ENCODE measurements around the gene TTC33.

Gene TTC33

DNA sequence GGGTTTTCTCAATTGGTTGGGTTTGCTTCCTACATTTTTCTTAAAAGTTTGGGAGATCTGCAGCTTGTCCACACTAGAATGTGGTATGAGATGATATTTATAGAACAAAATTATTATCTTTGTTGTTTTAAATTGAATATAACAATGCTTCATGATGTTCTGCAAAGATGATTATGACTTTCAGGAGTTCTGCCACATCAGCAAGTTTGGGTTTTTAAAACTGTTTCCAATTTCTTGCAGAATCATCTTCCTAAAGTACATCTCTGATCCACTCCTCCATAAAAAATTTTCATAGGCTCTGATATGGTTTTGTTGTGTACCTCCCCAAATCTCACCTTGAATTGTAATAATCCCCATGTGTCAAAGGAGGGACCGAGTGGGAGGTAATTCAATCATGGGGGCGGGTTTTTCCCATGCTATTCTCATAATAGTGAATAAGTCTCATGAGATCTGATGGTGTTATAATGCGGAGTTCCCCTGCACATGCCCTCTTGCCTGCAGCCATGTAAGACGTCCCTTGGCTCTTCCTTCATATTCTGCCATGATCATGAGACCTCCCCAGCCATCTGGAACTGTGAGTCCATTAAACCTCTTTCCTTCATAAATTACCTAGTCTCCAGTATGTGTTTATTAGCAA is 195.2 kb downstream of the TTC33 start:
- no peak for DNase-seq

DNA sequence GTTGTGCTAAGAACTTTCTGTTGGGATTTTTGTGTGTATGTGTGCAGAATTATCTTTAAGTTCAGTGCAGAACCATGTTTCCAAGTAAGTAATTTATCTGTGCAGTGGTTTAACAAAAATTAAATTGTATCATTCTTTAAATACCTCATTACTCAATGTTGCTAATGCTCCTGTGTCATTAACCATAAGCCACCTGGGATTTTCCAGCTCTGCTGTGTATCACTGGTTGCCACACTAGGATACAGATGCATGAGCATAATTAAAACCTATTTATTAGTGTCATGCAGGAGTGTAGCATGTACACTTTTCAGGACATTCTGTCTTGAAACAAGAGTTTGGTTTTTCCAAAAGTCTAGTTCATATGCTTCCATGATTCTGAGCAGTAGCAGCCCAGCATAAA is 196.5 kb downstream of the TTC33 start:
- no peak for DNase-seq

DNA sequence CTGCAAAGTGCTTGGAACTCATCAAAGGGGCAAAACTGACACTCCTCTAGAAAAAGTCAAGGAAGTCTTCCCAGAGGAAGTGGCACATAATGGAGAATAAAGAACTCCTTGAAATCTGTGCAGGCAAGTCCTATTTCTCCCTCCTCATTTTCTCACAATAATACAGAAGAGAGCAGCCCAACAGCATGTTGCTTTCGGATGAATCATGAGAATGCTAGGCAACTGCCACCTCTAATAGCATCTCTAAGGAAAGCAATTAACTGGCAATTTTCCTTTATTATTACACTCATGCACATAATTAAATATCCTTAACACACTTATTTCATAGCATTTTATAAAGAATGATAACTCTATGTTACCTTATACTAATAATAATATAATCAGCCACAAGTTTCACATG is 198.3 kb downstream of the TTC33 start:
- DNase-seq, result no peak

DNA sequence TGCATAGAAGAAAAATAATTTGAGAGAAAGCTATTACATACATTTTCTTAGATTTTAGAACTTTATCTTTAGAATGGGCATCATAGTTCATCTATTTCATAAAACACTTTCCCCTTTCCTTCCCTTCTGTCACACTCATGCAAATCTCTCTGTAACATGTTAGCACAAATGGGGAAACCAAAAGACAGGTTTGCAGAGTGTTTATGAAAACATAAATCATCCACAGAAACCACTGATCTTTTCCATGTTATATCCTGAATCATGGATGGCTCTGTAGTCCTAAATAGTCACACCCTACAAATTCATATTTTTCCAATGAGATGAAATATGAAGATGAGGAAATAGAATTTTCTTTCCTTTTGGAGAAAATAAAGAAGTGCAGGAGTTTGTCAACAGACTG is 198.9 kb downstream of the TTC33 start:
- DNase-seq, result no peak

DNA sequence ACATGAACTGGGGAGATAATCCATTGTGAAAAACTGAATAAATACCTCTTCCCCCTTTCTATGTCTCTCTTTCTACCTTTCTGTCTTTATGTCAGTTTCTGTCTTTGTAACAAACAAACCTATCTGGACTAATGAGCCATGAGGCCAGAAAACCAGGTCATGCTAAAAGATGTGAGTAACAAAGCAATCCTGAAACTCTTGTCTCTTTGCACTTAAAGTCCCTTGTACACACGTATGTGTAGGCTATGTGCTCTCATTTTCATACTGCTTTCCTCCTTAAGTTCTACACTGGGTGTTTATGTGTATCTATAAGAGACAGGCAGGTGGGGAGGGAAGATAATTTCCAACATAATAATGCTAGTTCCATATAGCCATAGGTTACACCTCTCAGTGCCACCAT is 199.9 kb downstream of the TTC33 start:
- no peak for DNase-seq

DNA sequence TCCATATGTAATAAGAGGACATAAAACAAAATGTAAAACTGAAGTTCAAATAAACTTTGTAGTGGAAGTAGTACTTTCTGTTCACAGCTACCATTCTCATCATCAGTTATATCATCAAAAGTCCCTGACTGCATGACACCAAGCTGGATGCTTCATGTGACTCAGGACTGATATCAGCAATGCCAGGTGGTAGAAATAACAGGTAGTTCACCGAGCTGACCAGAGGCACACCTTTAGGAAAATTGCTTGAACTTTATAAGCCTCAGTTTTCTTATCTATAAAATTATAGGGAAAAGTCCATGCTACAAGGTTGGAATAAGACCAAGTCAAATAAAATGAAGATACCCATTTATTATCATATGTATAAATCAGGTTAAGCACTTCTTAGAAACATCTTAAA is 200.9 kb downstream of the TTC33 start:
- DNase-seq, result no peak

DNA sequence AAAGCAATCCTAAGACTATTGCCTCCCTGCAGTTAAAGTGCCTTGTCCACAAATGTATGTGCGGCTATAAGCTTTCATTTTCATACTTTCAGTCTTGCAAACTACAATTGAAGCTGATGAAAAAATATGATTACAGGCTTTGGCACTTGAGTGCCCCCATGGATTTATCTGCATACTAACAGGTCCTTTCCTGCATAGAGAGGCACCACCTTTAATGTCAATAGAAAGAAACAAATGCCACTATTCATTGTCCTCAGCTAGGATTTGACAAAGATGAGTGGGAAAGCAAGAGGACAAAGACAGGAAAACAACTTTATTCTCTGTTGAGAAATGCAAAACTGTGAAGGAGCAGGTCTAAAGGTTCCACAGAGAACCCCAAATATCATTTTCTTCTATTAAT is 201.7 kb downstream of the TTC33 start:
- no peak for DNase-seq

DNA sequence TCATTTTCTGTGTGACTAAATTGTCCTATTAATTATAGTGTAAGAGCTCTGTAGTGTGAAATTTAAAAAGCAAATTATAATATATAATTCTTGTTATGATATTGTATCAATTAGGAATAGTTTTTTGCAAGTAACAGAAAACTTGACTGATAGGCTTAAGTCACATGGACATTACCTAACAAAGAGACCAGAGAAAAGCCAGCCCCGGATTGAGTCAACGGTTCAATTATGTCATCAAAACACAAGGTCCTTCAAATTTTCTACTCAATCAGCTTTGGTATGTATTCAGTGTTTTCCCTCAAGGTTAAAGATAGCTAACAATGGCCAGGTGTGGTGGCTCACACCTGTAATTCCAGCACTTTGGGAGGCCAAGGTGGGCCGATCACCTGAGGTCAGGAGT is 202.8 kb downstream of the TTC33 start:
- no peak for DNase-seq

DNA sequence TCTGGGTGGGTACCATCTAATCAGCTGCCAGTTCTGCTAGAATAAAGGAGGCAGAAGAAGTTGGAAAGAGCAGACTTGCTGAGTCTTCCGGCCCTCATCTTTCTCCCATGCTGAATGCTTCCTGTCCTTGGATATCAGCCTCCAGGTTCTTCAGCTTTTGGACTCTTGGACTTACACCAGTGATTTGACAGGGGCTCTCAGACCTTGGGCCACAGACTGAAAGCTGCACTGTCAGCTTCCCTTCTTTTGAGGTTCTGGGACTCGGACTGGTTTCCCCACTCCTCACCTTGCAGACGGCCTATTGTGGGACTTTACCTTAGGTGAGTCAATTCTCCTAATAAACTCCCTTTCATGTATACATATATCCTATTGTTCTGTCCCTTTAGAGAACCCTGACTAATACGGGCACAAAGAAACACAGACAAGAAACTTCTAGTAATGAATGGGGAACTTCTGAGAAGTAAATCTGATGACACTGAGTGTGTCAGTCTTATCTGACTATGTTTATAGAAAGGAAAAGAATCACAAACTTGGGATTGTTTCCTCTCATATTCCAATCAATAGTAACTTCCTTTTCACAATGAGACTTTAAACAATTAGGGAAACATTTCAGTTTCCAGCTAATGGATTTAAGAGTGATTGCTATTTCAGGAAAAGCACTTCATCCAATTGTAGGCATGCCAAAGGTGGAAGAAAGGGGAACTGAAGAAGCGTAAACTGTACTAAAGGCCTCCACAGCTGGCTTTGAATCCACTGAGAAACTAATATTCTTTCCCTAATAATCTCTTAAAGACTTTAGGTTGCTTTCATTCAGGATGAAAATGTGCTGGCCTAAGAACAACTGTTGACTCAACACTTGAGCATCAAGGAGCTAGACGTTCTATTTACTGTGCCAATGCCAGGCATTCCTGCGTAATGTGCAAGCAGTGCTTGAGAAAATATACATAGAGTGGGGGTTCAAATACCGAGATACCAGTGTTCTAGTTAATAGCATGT is 204.0 kb downstream of the TTC33 start:
- no peak for DNase-seq

DNA sequence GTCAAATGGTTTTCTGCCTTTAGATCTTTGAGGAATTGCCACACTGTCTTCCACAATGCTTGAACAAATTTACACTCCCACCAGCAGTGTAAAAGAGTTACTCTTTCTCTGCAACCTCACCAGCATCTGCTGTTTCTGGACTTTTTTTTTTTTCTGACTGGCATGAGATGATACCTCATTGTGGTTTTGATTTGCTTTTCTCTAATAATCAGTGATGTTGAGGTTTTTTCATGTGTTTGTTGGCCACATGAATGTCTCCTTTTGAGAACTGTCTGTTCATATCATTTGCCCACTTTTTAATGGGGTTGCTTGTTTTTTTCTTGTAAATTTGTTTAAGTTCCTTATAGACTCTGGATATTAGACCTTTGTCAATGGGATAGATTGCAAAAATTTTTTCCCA is 205.3 kb downstream of the TTC33 start:
- DNase-seq, result no peak

DNA sequence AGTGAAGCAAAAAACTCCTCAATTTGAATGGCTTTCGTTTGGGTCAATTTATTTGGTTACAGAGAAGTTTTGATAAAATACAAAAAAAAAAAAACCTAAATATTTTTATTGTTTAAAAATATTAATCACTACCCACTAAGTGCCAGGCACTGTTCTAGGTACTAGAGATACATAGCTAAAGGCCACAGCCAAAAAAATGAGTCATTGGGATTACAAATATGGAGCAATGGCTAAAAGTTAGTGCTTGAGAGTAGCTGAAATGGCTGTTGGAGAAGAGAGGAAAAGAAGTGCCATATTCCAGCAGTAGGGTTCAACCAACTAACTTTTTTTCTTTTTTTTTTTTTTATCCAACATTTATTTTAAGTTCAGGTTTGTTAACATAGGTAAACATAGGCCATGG is 206.1 kb downstream of the TTC33 start:
- DNase-seq, result no peak

DNA sequence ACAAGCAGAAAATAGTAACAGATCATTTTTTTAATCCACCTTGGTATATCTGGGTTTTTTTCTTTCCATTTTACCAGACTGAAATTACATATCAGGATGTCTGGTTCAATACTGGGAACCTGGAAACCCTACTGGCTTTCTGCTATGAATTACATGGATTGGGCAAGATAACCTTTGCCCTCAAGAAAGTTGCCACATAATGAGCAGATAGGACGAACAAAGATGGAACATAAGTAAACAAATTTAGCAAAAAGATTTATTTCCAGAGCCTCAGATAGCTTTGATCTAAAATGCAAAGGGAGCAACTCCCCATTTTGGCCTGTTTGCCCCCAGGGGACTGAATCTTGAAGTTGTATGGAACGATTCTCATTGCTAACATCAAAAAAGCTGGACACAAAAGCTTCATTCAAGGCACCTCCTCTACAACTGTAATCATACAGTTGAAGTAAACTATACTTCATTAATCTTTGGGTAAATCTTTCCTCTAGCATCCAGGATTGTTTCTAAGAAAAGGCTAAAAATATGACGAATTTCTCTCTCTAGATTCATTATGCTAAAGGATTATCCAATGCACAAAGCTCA is 207.7 kb downstream of the TTC33 start:
- DNase-seq, result no peak

DNA sequence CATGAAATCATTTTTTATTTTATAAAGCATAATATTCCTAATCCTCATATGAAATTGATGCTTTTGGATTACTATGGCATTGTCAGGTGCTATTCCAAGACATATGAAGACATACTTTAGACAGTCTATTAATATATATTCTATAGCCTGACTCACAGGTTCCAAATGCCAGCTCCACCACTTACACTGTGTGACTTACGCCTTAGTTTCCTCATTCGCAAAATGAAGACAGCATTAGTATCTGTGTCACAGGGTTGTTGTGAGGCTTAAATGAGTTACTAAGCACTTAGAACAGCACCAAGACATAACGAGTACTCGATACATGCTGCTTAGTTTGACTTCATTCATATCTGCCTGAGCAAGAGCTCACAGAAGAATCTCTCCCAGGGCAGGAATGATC is 208.2 kb downstream of the TTC33 start:
- no peak for DNase-seq

DNA sequence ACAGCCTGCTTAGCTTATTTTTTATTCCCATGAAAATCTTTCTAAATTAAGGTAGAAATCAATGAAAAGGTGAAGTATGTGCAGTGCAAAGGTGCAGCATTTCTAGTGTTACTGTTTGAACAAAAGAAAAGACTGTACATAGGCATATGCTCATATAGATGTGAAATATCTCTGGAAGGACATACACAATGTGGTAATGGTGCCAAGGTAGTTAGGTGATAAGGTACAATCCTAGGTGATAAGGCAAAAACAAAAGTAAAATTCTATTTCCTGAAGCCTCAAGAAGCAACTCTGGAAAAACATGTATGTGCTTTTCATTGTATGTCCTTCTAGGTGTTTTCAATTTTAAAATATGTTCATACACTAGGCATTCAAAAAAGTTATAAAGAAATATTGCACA is 215.5 kb downstream of the TTC33 start:
- no peak for DNase-seq

DNA sequence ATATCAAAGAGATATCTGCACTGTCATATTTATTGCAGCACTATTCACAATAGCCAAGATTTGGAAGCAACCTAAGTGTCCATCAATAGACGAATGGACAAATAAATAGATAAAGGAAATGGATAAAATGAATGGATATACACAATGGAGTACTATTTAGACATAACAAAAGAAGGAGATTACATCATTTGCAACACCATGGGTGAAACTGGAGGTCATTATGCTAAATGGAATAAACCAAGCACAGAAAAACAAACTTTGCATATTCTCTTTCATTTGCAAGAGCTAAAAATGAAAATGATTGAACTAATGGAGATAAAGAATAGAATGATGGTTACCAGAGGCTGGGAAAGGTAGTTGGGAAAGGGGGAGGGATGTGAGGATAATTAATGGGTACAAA is 231.1 kb downstream of the TTC33 start:
- no peak for DNase-seq

DNA sequence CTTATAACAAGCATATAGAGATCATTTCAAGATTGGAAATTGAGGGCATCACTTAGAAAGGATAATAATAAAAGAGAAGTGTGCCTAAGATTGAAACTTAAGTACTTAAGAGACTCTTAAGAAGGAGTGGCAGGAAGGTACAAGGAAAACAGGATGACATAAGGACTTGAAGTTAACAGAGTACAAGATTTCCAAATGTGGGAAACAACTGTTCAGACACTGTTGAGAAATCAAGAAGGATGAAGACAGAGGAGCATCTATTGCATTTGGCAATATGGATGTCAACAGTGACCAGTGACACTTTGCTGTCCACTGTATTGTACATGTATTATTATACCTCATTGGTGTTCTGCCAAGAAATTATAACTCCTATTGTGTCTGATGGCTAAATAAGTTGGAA is 233.8 kb downstream of the TTC33 start:
- no peak for DNase-seq

DNA sequence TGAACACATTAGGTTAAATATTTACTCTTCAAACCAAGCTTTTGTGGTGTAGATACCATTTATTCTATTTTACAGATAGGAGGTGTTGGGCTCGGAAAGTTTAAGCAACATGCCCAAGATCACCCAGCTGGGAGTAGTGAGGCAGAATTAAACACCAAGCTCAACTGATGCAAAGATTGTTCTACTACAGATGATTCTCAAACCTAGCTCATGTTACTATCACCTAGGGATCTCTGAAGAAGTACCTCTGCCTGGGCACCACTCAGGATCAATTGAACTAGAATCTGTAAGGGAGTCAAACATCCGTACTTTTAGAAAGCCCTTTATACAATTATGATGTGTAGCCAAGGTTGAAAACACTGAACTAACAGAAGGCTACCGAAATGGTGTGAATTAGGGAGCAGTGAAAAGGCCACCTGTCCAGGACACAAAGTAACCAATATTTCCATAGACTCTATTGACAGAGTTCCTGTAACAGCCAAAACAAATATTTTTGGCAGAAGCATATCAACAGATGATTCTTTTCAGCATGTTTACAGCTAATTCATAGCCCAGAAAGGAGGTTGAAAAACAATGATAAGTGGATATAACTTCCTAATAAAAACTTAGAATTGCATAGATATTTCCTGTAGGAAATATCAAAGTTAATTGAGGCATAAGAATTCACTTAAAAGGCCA is 234.5 kb downstream of the TTC33 start:
- DNase-seq, result no peak

DNA sequence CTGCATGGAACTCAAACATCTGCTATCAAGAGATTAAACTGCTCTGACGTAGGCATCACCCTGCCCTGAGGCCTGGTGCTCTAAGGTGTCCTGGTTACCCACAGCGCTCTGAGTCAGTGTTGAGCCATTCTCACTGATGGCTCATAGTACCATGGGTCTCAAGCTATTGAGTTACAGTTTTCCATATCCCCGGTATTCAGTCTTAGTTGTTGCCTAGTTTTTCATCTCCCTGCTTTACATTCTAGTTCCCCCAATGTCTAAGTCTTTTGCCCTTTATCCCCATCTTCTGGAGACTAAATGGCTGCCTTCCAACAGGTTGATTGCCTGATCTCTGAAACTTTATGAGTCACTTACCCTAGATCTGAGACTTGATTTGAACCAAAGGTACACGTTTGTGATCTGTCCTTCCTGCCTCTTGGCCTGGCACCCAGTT is 237.3 kb downstream of the TTC33 start:
- no peak for DNase-seq

DNA sequence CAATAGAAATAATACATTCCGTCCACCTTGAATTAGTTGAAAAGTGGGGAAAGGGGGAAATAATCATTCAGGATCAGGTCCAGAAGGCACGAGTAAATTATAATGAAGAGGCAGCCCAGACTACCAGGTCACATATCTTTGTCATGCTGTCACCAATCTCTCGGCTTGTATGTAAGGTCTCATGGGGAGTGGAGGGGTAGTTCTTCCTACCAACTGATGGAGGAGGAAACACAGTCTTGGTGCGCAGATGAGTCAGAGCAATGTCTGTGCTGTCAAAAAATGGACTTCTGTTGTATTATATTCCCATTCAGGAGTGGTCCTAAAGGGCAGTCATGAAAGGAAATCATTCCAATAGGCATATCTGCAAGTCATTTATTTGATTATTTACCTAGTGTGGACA is 240.3 kb downstream of the TTC33 start:
- no peak for DNase-seq

DNA sequence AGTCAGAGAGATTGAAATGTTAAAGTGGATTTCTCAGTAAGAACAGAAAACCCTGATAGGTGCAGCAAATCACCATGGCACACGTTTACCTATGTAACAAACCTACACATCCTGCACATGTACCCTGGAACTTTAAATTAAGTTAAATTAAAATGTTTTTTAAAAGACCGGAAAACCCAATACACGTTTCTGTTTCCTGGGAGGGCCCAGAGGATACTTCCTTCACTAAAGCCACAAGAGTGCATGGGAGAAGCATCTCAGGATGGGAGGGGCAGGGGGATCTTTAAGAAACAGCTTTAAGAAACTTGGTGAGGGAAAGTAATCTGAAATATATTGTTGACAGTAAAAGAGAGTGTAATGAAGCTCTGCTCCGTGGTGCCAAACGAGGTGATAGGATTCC is 240.8 kb downstream of the TTC33 start:
- no peak for DNase-seq

DNA sequence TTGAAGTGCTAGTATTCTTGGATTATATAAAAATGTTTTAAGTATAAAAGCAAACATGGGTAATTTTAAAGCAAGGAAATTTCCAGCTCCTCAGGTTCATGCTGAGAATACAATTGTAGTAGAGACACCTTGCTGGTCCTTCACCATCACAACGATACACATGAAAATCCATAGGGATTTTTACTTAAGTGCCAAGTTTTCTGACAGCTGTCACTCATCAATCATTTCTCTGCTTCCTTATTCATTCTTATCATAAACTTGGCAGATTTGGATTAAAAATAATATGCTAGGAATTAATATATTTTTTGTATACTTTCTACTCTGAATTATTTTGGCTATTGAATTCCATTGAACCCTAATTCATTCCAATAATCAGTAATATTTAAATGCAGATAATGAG is 244.0 kb downstream of the TTC33 start:
- no peak for DNase-seq

DNA sequence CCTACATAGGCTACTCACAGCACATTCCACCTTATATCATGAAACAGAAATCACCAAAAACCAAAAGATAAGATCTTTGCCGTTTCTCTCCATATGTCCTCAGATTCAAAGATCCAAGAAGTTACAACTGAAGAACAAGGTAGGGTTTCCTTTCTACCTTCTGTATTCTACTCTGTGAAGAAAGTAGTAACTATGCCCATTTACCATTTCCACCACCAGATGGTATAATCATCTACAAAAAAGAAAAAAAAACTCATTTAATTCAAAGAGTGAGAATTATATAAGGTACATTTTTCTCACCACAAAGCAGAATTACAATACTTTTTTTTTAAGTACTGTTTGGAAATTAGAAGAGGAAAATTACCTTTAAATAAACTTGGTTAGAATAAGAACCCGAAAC is 248.7 kb downstream of the TTC33 start:
- DNase-seq, result no peak

DNA sequence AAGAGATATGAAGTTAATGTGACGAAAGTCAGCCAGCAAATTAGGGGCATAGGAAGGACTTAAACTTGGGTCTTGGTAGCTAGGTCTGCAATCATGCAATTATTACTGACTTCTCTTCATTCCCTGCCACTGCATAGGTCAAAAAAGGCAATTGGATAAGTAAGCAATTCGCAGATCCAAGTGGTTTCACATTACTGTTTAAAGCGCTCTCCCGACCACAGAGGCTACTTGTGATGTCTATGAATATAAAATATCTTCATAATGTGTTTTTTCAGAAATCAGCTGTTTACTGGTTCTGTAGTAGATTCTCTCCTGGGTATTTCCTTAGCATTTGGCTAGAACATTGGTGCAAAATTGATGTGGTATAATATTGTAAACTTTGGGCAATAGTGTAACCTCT is 250.7 kb downstream of the TTC33 start:
- no peak for DNase-seq

DNA sequence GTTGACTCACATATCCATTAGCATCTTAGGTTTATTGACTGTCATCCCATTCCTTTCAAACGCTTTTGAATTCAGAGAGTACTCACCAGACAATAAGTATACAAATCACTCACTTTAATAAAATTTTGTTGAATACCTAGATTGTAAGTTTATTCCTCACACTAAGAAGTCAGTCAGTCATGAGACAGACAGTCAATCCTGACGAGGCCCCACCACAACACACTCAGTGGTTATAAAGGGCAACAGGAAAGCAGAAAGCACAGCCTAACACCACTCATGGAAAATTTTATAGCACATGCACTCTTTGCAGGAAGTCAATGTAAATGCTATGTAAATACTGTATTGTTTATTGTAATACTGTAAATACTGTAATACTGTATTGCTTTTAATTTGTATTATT is 252.3 kb downstream of the TTC33 start:
- peak; percentile 48 for DNase-seq
